HG03520 (cell line): ENCODE measurements around the gene HEATR9.
A peak's percentile ranks its signal among the peaks of the same experiment; 100 is the strongest.

Source experiments
- ATAC-seq: cut with Tn5 transposase; IDR thresholded peaks from one replicate; pipeline ENCODE4 v1.9.1; 2021; ENCODE audit warnings: mild to moderate bottlenecking, moderate library complexity; ENCODE audit not compliant: unreplicated experiment

Gene HEATR9

GRCh38 chr17:35894206-35894605, 25.5 kb upstream of the HEATR9 start:
- no peak for ATAC-seq

- no peak for ATAC-seq
Measured at GRCh38 chr17:35893751-35894150, 25.1 kb upstream of the HEATR9 start.

- no peak for ATAC-seq
Measured at GRCh38 chr17:35892091-35893035, 23.7 kb upstream of the HEATR9 start.

GRCh38 chr17:35891269-35891668, 22.6 kb upstream of the HEATR9 start:
- ATAC-seq, result no peak

- ATAC-seq, result no peak
Measured at GRCh38 chr17:35890774-35891155, 22.1 kb upstream of the HEATR9 start.

GRCh38 chr17:35889818-35890773, 21.4 kb upstream of the HEATR9 start:
- no peak for ATAC-seq

GRCh38 chr17:35889241-35889640, 20.6 kb upstream of the HEATR9 start:
- no peak for ATAC-seq

- peak; percentile 91 for ATAC-seq
Measured at GRCh38 chr17:35879773-35880654, 11.3 kb upstream of the HEATR9 start, which contains the start of gene CCL5. Gene CCL5 (minus strand): TSS chr17:35880360.

- ATAC-seq, result no peak
Measured at GRCh38 chr17:35878361-35878760, 9.7 kb upstream of the HEATR9 start.

- no peak for ATAC-seq
Measured at GRCh38 chr17:35877345-35878029, 8.8 kb upstream of the HEATR9 start.

- ATAC-seq, result no peak
Measured at GRCh38 chr17:35876534-35876933, 7.8 kb upstream of the HEATR9 start.

GRCh38 chr17:35875800-35876139, 7.1 kb upstream of the HEATR9 start:
- ATAC-seq, result no peak

GRCh38 chr17:35875072-35875799, 6.5 kb upstream of the HEATR9 start:
- ATAC-seq, result no peak

- ATAC-seq, result no peak
Measured at GRCh38 chr17:35872196-35872980, 3.7 kb upstream of the HEATR9 start.

- no peak for ATAC-seq
Measured at GRCh38 chr17:35870906-35871819, 2.5 kb upstream of the HEATR9 start.

GRCh38 chr17:35867574-35867973, 1.1 kb downstream of the HEATR9 start:
- ATAC-seq, result no peak

- ATAC-seq, result no peak
Measured at GRCh38 chr17:35866341-35866950, 2.2 kb downstream of the HEATR9 start.
